ENCODE data around the gene PNPLA2.

PNPLA2 gene

GRCh38 chr11:833114-833791 lies 14.5 kb downstream of the PNPLA2 start:
- Mint-ChIP-seq H3K4me1 (ENCODE audit: low read depth) (peaks cover 90% of the 10 kb centered on the region), H3K27me3 (peaks cover 45% of the 10 kb centered on the region), H3K9me3 (no peaks in the 10 kb centered on the region), H3K4me3 (peak overlapping the region; percentile 71), H3K36me3 (ENCODE audit: low read depth) (peaks cover 27% of the 10 kb centered on the region), H3K27ac (peak overlapping the region; percentile 58)
- intact Hi-C loops (cut with micrococcal nuclease): no loop called here

- Mint-ChIP-seq H3K9me3 (no peaks in the 10 kb centered on the region), H3K36me3 (ENCODE audit: low read depth) (peaks cover 34% of the 10 kb centered on the region), H3K27ac (peak overlapping the region; percentile 58), H3K4me3 (peak overlapping the region; percentile 71), H3K27me3 (peaks cover 39% of the 10 kb centered on the region), H3K4me1 (ENCODE audit: low read depth) (peaks cover 89% of the 10 kb centered on the region)
- intact Hi-C loops (cut with micrococcal nuclease): no loop called here
Observed at GRCh38 chr11:833849-834311, 15.2 kb downstream of the PNPLA2 start.

GRCh38 chr11:834371-835316 lies 15.9 kb downstream of the PNPLA2 start:
- intact Hi-C loops (cut with micrococcal nuclease): no loop called here
- peak overlapping the region; percentile 71 for H3K4me3 Mint-ChIP-seq
- peaks cover 88% of the 10 kb centered on the region for H3K4me1 Mint-ChIP-seq (ENCODE audit: low read depth)
- H3K27me3 Mint-ChIP-seq: peaks cover 31% of the 10 kb centered on the region
- peaks cover 41% of the 10 kb centered on the region for H3K36me3 Mint-ChIP-seq (ENCODE audit: low read depth)
- H3K9me3 Mint-ChIP-seq: no peaks in the 10 kb centered on the region
- peak overlapping the region; percentile 58 for H3K27ac Mint-ChIP-seq

- Mint-ChIP-seq H3K27ac (no peak overlapping the region), H3K36me3 (ENCODE audit: low read depth) (peaks cover 58% of the 10 kb centered on the region), H3K4me1 (ENCODE audit: low read depth) (peaks cover 87% of the 10 kb centered on the region), H3K27me3 (peaks cover 16% of the 10 kb centered on the region), H3K4me3 (no peak overlapping the region), H3K9me3 (no peaks in the 10 kb centered on the region)
- intact Hi-C loops (cut with micrococcal nuclease): no loop called here
Observed at GRCh38 chr11:836274-836673, 17.6 kb downstream of the PNPLA2 start.

- Mint-ChIP-seq H3K27ac (no peak overlapping the region), H3K4me1 (ENCODE audit: low read depth) (peaks cover 86% of the 10 kb centered on the region), H3K27me3 (peaks cover 11% of the 10 kb centered on the region), H3K36me3 (ENCODE audit: low read depth) (peaks cover 62% of the 10 kb centered on the region), H3K4me3 (no peak overlapping the region), H3K9me3 (no peaks in the 10 kb centered on the region)
- intact Hi-C loops (cut with micrococcal nuclease): no loop called here
Observed at GRCh38 chr11:836700-837099, 18.0 kb downstream of the PNPLA2 start.

- Mint-ChIP-seq H3K36me3 (ENCODE audit: low read depth) (peaks cover 62% of the 10 kb centered on the region), H3K9me3 (no peaks in the 10 kb centered on the region), H3K27me3 (peaks cover 5% of the 10 kb centered on the region), H3K4me1 (ENCODE audit: low read depth) (peaks cover 79% of the 10 kb centered on the region), H3K4me3 (no peak overlapping the region), H3K27ac (no peak overlapping the region)
- intact Hi-C loops (cut with micrococcal nuclease): no loop called here
Observed at GRCh38 chr11:837189-837989, 18.7 kb downstream of the PNPLA2 start.

GRCh38 chr11:837990-838307 lies 19.2 kb downstream of the PNPLA2 start:
- Mint-ChIP-seq H3K27ac (no peak overlapping the region), H3K9me3 (no peaks in the 10 kb centered on the region), H3K36me3 (ENCODE audit: low read depth) (peaks cover 62% of the 10 kb centered on the region), H3K4me3 (no peak overlapping the region), H3K4me1 (ENCODE audit: low read depth) (peaks cover 76% of the 10 kb centered on the region), H3K27me3 (peaks cover 3% of the 10 kb centered on the region)
- intact Hi-C loops (cut with micrococcal nuclease): no loop called here

GRCh38 chr11:838441-839279 lies 19.9 kb downstream of the PNPLA2 start:
- Mint-ChIP-seq H3K4me1 (ENCODE audit: low read depth) (peaks cover 79% of the 10 kb centered on the region), H3K4me3 (no peak overlapping the region), H3K27ac (no peak overlapping the region)

GRCh38 chr11:839280-839623 lies 20.5 kb downstream of the PNPLA2 start:
- intact Hi-C loops (cut with micrococcal nuclease): no loop called here
- no peak overlapping the region for H3K27ac Mint-ChIP-seq
- peaks cover 1% of the 10 kb centered on the region for H3K27me3 Mint-ChIP-seq
- H3K4me1 Mint-ChIP-seq (ENCODE audit: low read depth): peaks cover 78% of the 10 kb centered on the region
- peaks cover 73% of the 10 kb centered on the region for H3K36me3 Mint-ChIP-seq (ENCODE audit: low read depth)
- H3K9me3 Mint-ChIP-seq: no peaks in the 10 kb centered on the region
- H3K4me3 Mint-ChIP-seq: no peak overlapping the region

More at GRCh38 chr11:838441-839279, 19.9 kb downstream of the PNPLA2 start:
- Mint-ChIP-seq H3K36me3 (ENCODE audit: low read depth) (peaks cover 67% of the 10 kb centered on the region), H3K27me3 (peaks cover 3% of the 10 kb centered on the region), H3K9me3 (no peaks in the 10 kb centered on the region)
- intact Hi-C loops (cut with micrococcal nuclease): no loop called here

- Mint-ChIP-seq H3K4me1 (ENCODE audit: low read depth) (peaks cover 75% of the 10 kb centered on the region), H3K27me3 (peaks cover 4% of the 10 kb centered on the region), H3K27ac (no peak overlapping the region), H3K9me3 (no peaks in the 10 kb centered on the region), H3K36me3 (ENCODE audit: low read depth) (peaks cover 79% of the 10 kb centered on the region), H3K4me3 (no peak overlapping the region)
- intact Hi-C loops (cut with micrococcal nuclease): loop anchor here (5.0 kb wide), 1 partner anchor 33 kb away; the partner anchor contains the start of genes PIDD1 and RPLP2
Observed at GRCh38 chr11:839875-840617, 21.3 kb downstream of the PNPLA2 start.

GRCh38 chr11:841981-842369 lies 23.3 kb downstream of the PNPLA2 start:
- H3K36me3 Mint-ChIP-seq (ENCODE audit: low read depth): peaks cover 69% of the 10 kb centered on the region
- H3K27me3 Mint-ChIP-seq: peaks cover 12% of the 10 kb centered on the region
- H3K4me1 Mint-ChIP-seq (ENCODE audit: low read depth): peaks cover 76% of the 10 kb centered on the region
- peak overlapping the region; percentile 93 for H3K27ac Mint-ChIP-seq
- H3K4me3 Mint-ChIP-seq: peak overlapping the region; percentile 81
- intact Hi-C loops (cut with micrococcal nuclease): loop anchor here (5.0 kb wide), 1 partner anchor 35 kb away; the partner anchor contains the start of genes PIDD1 and RPLP2
- H3K9me3 Mint-ChIP-seq: no peaks in the 10 kb centered on the region

- Mint-ChIP-seq H3K36me3 (ENCODE audit: low read depth) (peaks cover 69% of the 10 kb centered on the region), H3K4me1 (ENCODE audit: low read depth) (peaks cover 75% of the 10 kb centered on the region), H3K27me3 (peaks cover 16% of the 10 kb centered on the region), H3K27ac (peak within 1 kb of the TSS; percentile 93), H3K9me3 (no peaks in the 10 kb centered on the region), H3K4me3 (peak within 1 kb of the TSS; percentile 81)
- intact Hi-C loops (cut with micrococcal nuclease): loop anchor here (5.0 kb wide), 1 partner anchor 35 kb away; the partner anchor contains the start of genes PIDD1 and RPLP2
Observed at GRCh38 chr11:842370-843002, 23.8 kb downstream of the PNPLA2 start, which contains the start of the genes POLR2L and TSPAN4. Gene POLR2L (minus strand): TSS chr11:842529. CDS start chr11:842508, 21 bp downstream. Gene TSPAN4 (plus strand): TSS chr11:842852. CDS start chr11:850305, 7,453 bp downstream.
